DND-41 (cell line): ENCODE results near the gene SORCS1.

ENCODE experiments used
- CTCF ChIP-seq: IDR thresholded peaks from 2 replicates; pipeline ENCODE4 v1.5.1; 2012; ENCODE audit warnings: borderline replicate concordance, low read length, moderate library complexity, mild to moderate bottlenecking; ENCODE audit not compliant: poor library complexity, severe bottlenecking; ENCODE audit errors: extremely low read depth
- EZH2 ChIP-seq: IDR thresholded peaks from 3 replicates; pipeline ENCODE4 v1.6.1; 2012; ENCODE audit warnings: borderline replicate concordance, low read depth, mild to moderate bottlenecking, moderate library complexity, low read length, inconsistent platforms; ENCODE audit not compliant: severe bottlenecking

GRCh38 chr10:106560925-106561640 lies 603.4 kb downstream of the SORCS1 start:
- no peak for TF ChIP-seq CTCF
- no peak for TF ChIP-seq EZH2
